HG02840 (cell line): ENCODE results near the gene HAUS1.

Experiments
- ATAC-seq: cut with Tn5 transposase; IDR thresholded peaks from one replicate; pipeline ENCODE4 v1.9.1; 2021; ENCODE audit warnings: mild to moderate bottlenecking, moderate library complexity, moderate number of reproducible peaks; ENCODE audit not compliant: unreplicated experiment, low FRiP score

The HAUS1 gene, protein sequence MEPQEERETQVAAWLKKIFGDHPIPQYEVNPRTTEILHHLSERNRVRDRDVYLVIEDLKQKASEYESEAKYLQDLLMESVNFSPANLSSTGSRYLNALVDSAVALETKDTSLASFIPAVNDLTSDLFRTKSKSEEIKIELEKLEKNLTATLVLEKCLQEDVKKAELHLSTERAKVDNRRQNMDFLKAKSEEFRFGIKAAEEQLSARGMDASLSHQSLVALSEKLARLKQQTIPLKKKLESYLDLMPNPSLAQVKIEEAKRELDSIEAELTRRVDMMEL

DNA sequence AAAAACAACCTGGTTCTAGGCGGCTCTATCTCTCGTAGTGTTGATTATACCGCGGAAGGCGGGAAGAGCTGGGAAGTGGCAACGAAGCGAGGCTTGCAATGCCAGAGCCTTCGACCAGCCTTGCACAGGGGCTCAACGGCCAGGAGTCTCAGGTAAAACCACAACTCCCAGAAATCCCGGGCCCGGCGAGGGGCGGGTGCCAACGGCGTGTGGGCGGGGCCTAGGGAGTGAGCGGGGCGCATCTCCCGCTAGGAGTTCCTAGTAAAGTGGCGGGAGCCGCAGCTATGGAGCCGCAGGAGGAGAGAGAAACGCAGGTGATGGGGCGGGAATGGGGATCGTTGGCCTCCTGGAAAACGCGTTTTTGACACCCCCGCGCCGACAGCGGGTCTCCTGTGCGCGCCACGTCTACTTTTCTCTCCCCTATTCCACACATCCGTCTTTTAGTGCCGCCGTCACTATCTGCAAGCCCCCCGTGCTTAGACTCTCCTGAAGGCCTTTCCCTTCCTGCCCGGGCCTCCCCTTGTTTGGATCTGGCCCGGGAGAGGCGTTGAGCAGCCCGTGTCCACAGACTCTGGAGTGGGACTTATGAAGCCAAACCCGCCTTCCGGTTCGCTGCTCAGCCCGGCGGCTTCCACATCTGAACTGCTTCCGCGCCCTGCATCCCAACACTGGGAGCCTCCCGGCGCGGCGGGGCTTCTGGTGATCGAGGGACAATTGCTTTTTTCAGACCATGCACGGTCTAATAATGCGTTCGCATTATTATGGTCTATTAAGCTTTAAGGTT lies at the start of gene HAUS1:
TSS of gene HAUS1 (plus strand) at position 258 of the 784 bp plus-strand sequence. CDS start at position 285, 27 bp downstream.
- peak; percentile 80 for ATAC-seq

DNA sequence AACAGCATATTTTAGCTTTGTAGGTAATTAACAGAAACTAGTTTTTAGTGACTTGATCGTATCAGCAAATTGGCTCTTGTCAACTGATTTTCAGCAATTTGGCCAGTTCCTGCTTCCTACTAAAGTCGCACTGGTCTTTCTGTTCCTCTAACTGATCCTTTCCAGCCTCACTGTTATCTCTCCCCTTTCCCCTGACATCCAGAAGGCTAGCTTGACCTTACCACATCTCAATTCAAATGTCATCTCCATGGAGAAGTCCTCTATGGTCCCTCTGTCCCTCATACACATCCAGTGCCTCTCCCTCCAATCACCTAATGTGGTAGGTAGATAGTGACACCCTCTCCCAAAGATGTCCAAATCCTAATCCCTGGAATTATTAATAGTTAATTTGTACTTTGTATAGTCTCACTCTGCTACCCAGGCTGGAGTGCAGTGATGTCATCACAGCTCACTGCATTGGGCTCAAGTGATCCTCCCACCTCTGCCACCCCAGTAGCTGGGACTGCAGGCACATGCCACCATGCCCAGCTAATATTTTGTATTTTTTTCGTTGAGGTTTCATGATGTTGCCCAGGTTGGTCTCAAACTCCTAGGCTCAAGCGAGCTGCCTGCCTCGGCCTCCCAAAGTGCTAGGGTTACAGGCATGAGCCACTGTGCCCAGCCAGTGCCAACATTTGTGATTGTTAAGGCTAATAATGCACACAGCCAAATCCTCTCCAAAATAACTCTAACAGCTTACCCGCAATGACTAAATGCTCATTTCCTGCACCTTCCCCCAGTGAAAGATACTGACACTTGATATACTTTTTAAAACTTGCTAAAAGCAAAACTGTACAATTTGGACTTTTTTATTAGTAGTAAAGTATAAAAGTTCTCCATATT lies 49.0 kb upstream of the HAUS1 start:
- ATAC-seq, result no peak

DNA sequence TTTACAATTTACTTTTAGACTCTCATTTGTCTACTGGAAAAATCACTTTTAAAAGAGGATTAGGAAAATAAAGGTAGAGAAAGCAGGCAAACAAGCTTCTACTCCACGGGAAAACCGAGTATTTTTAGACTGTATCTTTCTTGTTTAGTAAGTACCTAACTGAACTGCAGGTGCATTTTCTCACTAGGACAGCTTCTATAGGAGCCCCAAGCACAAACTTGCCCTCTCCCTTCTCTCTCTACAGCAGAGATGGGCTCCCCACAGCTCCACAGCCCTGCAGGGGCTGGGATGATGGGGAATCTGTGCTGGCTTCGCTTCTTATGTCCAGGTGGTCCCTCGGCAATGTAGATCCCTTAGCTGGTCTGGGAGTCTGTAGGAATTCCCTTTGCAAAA lies 48.4 kb upstream of the HAUS1 start:
- ATAC-seq, result no peak

DNA sequence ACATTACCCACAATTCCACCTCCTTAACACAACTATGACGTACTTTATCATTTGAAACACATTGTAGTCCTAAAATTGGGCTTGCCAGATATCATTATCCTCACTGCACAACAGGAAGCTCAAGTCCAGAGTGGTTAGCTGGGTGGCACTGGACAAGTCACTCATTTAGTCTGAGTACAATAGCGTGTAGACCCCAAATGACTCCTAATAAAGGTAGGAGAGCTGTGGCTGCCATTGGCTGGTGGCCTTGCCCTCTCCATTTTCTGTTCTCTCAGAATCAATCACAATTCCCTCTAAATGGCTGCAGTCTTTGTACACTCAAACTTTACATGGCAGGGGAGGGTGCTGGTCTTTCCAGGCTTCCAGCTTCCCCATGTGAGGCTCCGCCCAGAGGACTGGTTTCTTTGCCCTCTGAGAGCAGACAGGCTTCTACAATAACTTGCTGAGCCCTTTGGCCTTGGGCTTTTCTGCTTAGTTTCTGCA lies 43.8 kb upstream of the HAUS1 start:
- ATAC-seq, result no peak

- no peak for ATAC-seq
Observed at GRCh38 chr18:46061387-46061786, 42.8 kb upstream of the HAUS1 start.

GRCh38 chr18:46061796-46062195 lies 42.4 kb upstream of the HAUS1 start:
- ATAC-seq, result no peak

- no peak for ATAC-seq
Observed at GRCh38 chr18:46062781-46063180, 41.4 kb upstream of the HAUS1 start.

DNA sequence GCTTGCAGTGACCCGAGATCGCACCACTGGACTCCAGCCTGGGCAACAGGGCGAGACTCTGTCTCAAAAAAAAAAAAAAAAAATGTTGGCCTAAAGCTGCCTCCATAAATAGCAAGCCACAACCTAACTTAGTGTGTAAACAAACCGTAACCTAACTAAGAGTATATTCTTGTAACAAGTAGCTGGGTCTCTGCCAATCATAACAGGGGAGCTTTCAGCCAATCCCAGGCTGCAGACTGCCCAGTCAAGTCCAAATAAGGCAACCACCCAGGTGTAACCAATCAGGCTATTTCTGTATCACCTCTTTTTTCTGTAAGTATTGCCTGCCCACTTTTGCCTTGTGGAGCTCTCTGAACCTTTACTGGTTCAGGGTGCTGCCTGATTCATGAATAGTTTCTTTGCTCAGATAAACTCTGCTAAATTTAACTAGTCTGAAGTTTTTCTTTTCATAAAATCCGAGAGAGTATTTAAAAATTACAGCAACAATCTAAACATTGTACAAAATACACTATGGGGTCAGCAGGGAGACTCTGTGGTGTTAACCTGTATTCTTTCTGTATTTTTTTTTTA lies 36.7 kb upstream of the HAUS1 start:
- no peak for ATAC-seq

DNA sequence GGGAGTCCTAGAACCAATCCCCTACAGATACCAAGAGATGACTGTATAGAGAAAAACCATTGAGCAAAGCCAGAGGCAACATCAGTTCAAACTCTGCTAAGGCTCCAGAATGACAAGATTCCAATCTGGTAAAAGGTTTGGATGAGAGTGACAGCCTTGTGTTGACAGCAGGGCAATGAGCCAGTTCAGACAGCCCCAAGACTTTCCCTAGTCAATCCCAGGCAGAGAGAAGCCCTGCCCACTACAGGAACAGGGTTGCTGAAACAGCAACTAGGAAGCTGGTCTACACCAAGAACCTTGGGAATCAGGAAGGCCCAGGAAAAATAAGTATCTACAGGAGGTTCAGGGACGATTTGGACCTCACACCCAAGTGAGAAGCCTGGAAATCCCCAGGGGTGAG lies 35.4 kb upstream of the HAUS1 start:
- no peak for ATAC-seq

DNA sequence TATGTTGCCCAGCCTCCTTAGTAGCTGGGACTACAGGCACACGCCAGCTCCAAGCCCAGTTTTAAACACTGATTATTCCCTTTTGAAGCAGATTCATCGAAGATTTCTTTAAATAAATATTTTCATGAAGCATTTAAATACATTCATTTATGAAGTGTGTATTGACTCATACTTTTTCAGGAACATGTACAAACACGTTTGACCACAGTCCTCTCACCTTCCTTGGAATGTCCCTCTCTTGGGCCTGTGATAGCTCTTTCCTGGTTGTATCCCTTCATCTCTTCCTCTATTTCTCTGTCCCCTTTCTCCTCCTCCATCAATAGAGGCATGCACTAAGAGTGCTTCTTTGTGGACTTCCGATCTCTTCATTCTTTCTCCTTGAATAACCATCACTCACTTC lies 34.7 kb upstream of the HAUS1 start:
- ATAC-seq, result no peak

DNA sequence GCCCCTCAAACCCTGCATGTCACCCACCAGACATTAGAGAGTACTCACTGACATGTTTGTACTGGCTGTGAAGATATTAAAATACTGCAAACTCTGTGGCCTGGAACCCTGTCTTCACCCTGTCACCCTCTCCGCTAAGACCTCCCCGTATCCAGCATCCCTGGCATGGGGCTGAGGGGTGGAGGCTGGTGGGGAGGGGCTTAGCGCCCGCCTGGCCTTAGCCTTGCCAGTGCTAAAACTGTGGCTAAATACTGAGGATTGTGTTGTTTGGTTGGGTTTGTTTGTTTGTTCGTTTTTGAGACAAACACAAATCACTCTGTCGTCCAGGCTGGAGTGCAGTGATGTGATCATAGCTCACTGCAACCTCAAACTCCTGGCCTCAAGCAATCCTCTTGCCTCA lies 34.0 kb upstream of the HAUS1 start:
- ATAC-seq, result no peak

- no peak for ATAC-seq
Observed at GRCh38 chr18:46070815-46071652, 33.2 kb upstream of the HAUS1 start.

- ATAC-seq, result no peak
Observed at GRCh38 chr18:46071653-46072375, 32.4 kb upstream of the HAUS1 start, which contains the start of gene PSTPIP2. TSS of gene PSTPIP2 (minus strand) at chr18:46072260. CDS start at chr18:46072188, 72 bp downstream.

DNA sequence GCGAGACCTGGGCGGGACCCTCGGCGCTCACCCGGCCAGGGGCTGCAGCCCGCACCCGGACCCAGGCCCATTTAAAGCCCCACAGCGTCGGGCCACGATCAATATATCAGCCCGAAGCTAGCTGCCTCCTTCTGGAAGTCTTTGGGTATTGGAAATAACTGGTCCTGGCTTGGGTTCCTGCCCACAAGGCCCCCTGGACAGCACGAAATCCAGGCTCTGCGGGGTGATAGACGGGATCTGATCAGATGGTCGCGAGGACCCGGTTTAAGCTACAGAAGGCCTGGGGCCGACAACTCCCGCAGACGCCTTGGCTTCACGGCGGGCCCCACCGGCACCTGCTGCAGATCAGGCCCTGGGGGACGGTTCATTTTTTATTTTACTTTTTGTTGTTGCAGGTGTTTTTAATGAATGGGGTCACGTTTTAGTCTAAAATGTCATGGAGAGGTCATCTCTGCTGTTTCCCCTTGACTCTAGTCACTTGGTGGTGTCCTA lies 31.8 kb upstream of the HAUS1 start:
- ATAC-seq, result no peak

- no peak for ATAC-seq
Observed at GRCh38 chr18:46072959-46073358, 31.2 kb upstream of the HAUS1 start.

- ATAC-seq, result no peak
Observed at GRCh38 chr18:46073474-46074331, 30.5 kb upstream of the HAUS1 start.

GRCh38 chr18:46079336-46079735 lies 24.8 kb upstream of the HAUS1 start:
- ATAC-seq, result no peak

- ATAC-seq, result no peak
Observed at GRCh38 chr18:46080156-46080555, 24.0 kb upstream of the HAUS1 start.
